ENCODE results near the gene HOXD13.

- TF ChIP-seq CTCF (IDR thresholded peaks at IDR 0.05; ENCODE audit: low read length) (no peak), EZH2phosphoT487 (IDR thresholded peaks at IDR 0.05; ENCODE audit: low read length) (no peak), EZH2 (optimal IDR thresholded peaks at IDR 0.05; ENCODE audit: low read depth, low read length) (no peak)
These were observed 15.2 kb downstream of the HOXD13 start for GRCh38 chr2:176107731-176108181.

Measured in MM.1S (cell line).